Activated CD4-positive, CD25-positive, alpha-beta regulatory T cell (primary cell): ENCODE measurements around the gene BICD2.

ENCODE experiments used
- DNase-seq, 4 experiments: peaks; one replicate each; lab custom pipeline; 2025; lab: John Stamatoyannopoulos, UW

The BICD2 gene

DNA sequence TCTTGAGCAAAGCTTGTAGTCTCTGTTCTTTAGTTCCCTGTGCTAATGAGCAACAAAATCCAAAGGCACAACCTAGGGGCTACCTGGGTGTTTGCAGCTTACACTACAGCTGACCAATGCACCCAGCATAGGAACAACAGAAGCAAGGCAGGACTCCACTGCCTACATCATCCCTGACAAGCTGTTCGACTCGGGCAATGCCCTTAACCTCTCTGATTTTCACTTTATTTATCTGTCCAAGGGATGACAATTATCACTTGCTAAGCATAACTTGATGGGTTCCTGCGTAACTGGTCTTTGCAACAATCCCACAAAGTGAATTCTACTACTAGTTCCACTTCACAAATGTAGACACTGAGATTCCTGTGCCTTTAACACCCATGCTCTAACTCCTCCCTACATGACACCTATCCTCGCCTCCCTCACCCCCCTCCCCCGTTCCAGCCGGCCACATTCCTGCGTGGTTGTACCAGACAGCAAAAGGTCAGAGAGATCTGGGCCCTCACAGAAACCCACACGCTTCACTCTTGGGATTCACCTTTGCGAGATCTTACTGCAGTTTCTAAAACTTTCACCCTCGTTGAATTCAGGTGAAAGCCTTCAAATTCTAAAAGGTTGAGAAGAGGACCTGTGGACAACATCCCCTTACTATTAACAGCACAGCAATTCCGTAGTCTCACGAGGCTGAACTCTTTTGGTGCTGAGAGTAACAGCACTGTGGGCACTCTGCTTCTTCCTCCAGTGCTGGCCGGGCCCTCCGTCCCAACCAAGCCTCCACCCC is 95.7 kb downstream of the BICD2 start:
- no peak for DNase-seq

DNA sequence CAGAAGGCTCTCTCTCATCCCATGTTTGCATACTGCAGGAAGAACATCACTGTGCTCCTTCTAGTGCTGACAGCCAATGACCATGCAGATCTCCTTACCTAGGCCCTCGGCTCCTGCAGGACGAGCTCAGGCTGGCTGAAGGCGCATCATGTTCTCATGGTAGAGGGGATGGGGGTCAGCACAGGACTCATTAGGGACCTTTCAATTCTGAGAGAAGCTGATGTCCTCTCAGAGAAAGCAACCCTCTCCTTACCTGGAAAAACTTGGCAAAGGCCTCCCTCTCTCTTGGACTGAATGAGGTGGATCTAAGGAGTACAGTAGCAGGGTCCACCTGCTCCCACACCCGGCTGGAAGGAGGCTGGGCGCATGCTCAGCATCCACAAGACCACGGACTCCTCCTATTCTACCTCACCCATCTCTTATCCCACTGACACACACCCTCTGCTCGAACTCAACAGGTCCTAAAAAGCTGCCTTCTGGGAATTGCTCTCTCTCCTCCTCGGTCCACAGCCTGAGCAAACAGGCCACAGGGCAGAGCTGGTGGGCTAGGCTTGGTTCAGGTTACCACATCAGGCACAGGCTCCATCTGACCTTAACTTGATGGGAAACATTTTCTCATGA is 97.6 kb downstream of the BICD2 start:
- DNase-seq: no peak

- DNase-seq: no peak
These were observed 98.4 kb downstream of the BICD2 start for GRCh38 chr9:92666236-92666635.

- no peak for DNase-seq
These were observed 98.8 kb downstream of the BICD2 start for GRCh38 chr9:92665836-92666235.

- DNase-seq: no peak
These were observed 100.1 kb downstream of the BICD2 start for GRCh38 chr9:92664394-92665152.

DNA sequence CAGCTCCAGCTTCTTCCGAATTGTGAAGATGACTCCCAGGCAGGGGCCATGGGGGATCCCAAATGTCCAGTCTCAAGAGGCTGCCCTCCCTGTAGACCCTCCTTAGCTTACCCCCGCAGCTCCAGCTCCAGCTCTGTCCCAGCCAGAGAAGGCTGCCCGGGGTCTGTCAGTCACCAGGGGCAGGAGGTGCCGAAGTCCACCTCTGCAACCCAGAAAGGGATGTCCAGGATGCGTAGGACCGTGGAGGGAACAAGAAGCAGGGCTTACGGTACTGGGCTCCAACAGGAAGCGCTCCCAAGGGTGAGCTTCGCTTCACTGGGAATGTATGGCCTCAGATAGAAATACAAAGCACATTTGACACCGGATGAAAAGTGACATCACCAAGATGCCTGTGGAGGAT is 100.7 kb downstream of the BICD2 start:
- DNase-seq: no peak

GRCh38 chr9:92663126-92663525 is 101.5 kb downstream of the BICD2 start:
- DNase-seq: no peak

- DNase-seq: no peak
These were observed 102.9 kb downstream of the BICD2 start for GRCh38 chr9:92661743-92662142.
